ENCODE results near the gene HSPB6. TPM values are rescaled to one million over a fixed set of nuclear protein-coding genes. Genes with fewer than 3 reads are reported as not detected.

HSPB6 gene
- total and polyA plus RNA-seq, 2 of the 8 experiments (the other 6 are each of a cell fraction or from before 2014, with no cell fraction given): 0.91 TPM; not detected in 1

GRCh38 chr19:35730326-35730725 lies 26.5 kb downstream of the HSPB6 start:
- 91% methylated on average over 18 of the region's 18 CpGs; no CpG with 5 or more reads in 1 of the 2 experiments for WGBS, 2 experiments (ENCODE audit: extremely low coverage in 1 of 2, insufficient coverage in 1 of 2, insufficient read length in 1 of 2, insufficient replicate concordance in 2 of 2, low coverage in 1 of 2, low lambda C conversion rate in 2 of 2, missing lambda C conversion rate in 1 of 2)
- Histone ChIP-seq H3K4me2 (ENCODE audit: insufficient read depth in 1 of 2, low read depth in 2 of 2, low read length in 2 of 2) (no peak overlapping the region), H4K5ac (ENCODE audit: insufficient read length, low read depth, low read length) (no peak overlapping the region), H3K9ac (replicated peaks in 1 of 4; ENCODE audit: extremely low read depth in 1 of 4, low read depth in 3 of 4, low read length in 3 of 4) (no peak overlapping the region), H3K14ac (ENCODE audit: insufficient read length) (no peak overlapping the region), H3K36me3 (ENCODE audit: control insufficient read depth in 2 of 4, insufficient read depth in 4 of 4, low read length in 3 of 4) (peaks cover 29 to 73% (median 64%) of the 10 kb centered on the region in 4 experiments), H3K79me1 (ENCODE audit: low read depth, low read length) (no peaks in the 10 kb centered on the region), H3K9me3 (ENCODE audit: insufficient read depth in 2 of 2, low read depth in 1 of 2, low read length in 1 of 2) (no peaks in the 10 kb centered on the region), H3K79me2 (ENCODE audit: control insufficient read depth in 1 of 2, insufficient read depth in 2 of 2, low read length in 2 of 2) (no peaks in the 10 kb centered on the region), H3K23ac (ENCODE audit: insufficient read length) (no peak overlapping the region), H3K23me2 (ENCODE audit: low read depth, low read length) (no peaks in the 10 kb centered on the region), H3K4ac (replicated peaks; ENCODE audit: insufficient read length, low read depth, low read length) (no peak overlapping the region), H3K56ac (replicated peaks; ENCODE audit: insufficient read length, low read depth, low read length) (no peak overlapping the region), H2AK5ac (ENCODE audit: low read depth, low read length) (no peak overlapping the region), H2BK12ac (ENCODE audit: low read depth, low read length) (no peak overlapping the region), H4K91ac (replicated peaks; ENCODE audit: insufficient read length, low read length) (no peak overlapping the region), H2AFZ (ENCODE audit: low read length) (no peak overlapping the region), H2BK15ac (ENCODE audit: low read length) (no peak overlapping the region), H4K8ac (ENCODE audit: extremely low read depth, insufficient read depth, low read length) (no peak overlapping the region), H3K4me3 (ENCODE audit: extremely low read depth in 1 of 4, insufficient read depth in 2 of 4, low read depth in 3 of 4, low read length in 4 of 4) (no peak overlapping the region), H3K27ac (ENCODE audit: low read depth, low read length) (no peak overlapping the region), H4K20me1 (replicated peaks in 1 of 2; ENCODE audit: control insufficient read depth in 1 of 2, insufficient read depth in 2 of 2, low read length in 2 of 2) (peaks cover 12 to 24% of the 10 kb centered on the region in 2 experiments), H3K27me3 (replicated peaks in 1 of 4; ENCODE audit: control insufficient read depth in 3 of 4, extremely low read depth in 1 of 4, insufficient read depth in 3 of 4, low read length in 3 of 4) (no peaks in the 10 kb centered on the region), H2BK20ac (ENCODE audit: low read length) (no peak overlapping the region), H3K4me1 (replicated peaks in 1 of 4; ENCODE audit: control insufficient read depth in 3 of 4, insufficient read depth in 4 of 4, low read length in 3 of 4) (no peaks in the 10 kb centered on the region), H3K18ac (ENCODE audit: extremely low read depth, low read length) (no peak overlapping the region), H2BK5ac (ENCODE audit: low read depth, low read length) (no peak overlapping the region), H2BK120ac (replicated peaks; ENCODE audit: low read depth, low read length) (no peak overlapping the region)
- FAIRE-seq (no peak), DNase-seq (ENCODE audit: low read depth in 1 of 2, low spot score in 2 of 2) (no peak)
- ChIA-PET CTCF (ENCODE audit: partially characterized antibody) (interaction anchor here (0.6 to 1.5 kb wide), 3 partner anchors 36 to 152 kb away, joined by 3 read pairs; no protein-coding TSS in a partner anchor), POLR2A (ENCODE audit: partially characterized antibody) (interaction anchor here (0.7 to 3.4 kb wide), 7 partner anchors 10 to 141 kb away, joined by 3 to 14 read pairs (median 3); no protein-coding TSS in a partner anchor)
- no peak for TF ChIP-seq MAFK (IDR thresholded peaks at IDR 0.05; ENCODE audit: low read depth, low read length)
- no peak for TF ChIP-seq KDM5A (IDR thresholded peaks at IDR 0.05; ENCODE audit: low read length)
- no peak for TF ChIP-seq SAP30 (IDR thresholded peaks at IDR 0.05; ENCODE audit: insufficient read depth, insufficient replicate concordance, low read length)
- no peak for TF ChIP-seq BACH1 (IDR thresholded peaks at IDR 0.05; ENCODE audit: low read length)
- no peak for TF ChIP-seq SRF (IDR thresholded peaks at IDR 0.05; ENCODE audit: low read depth, low read length)
- TF ChIP-seq GABPA (IDR thresholded peaks at IDR 0.05; ENCODE audit: borderline replicate concordance, insufficient read depth, low read length): no peak
- TF ChIP-seq E2F6 (IDR thresholded peaks at IDR 0.05): no peak
- no peak for TF ChIP-seq HDAC2 (IDR thresholded peaks at IDR 0.05; ENCODE audit: borderline replicate concordance in 1 of 2, low read depth in 2 of 2, low read length in 2 of 2)
- TF ChIP-seq TBP (IDR thresholded peaks at IDR 0.05; ENCODE audit: low read depth, low read length): no peak
- no peak for TF ChIP-seq EP300 (IDR thresholded peaks at IDR 0.05; ENCODE audit: borderline replicate concordance in 1 of 2, low read depth in 2 of 2, low read length in 2 of 2)

All from H1 (cell line).